H9 (cell line): Measurements from ENCODE around the gene ARHGEF17. TPM values are rescaled to one million over a fixed set of nuclear protein-coding genes. Genes with fewer than 3 reads are reported as not detected.

ENCODE experiments used
- DNase-seq: peaks from one replicate; pipeline ENCODE4 v3.0.0-alpha.2; 2017
- H2AFZ ChIP-seq: one replicate; pipeline ENCODE4 v1.6.1; 2013; ENCODE audit warnings: mild to moderate bottlenecking, low read length, control low read depth, moderate library complexity
- H2AK5ac ChIP-seq: 2 replicates; pipeline ENCODE4 v1.6.1; 2013; ENCODE audit warnings: low read length, control low read depth, mixed read lengths; ENCODE audit not compliant: insufficient read length
- H2BK120ac ChIP-seq: one replicate; pipeline ENCODE4 v1.6.1; 2013; ENCODE audit warnings: low read depth, mild to moderate bottlenecking, low read length, control low read depth, inconsistent platforms; ENCODE audit not compliant: poor library complexity, severe bottlenecking
- H2BK12ac ChIP-seq: 2 replicates; pipeline ENCODE4 v1.6.1; 2013; ENCODE audit warnings: low read length, control low read depth, mixed read lengths, low read depth; ENCODE audit not compliant: insufficient read length
- H2BK15ac ChIP-seq: 2 replicates; pipeline ENCODE4 v1.6.1; 2013; ENCODE audit warnings: low read depth, low read length, control low read depth
- H2BK20ac ChIP-seq: one replicate; pipeline ENCODE4 v1.6.1; 2013; ENCODE audit warnings: low read depth, mild to moderate bottlenecking, low read length, control low read depth, inconsistent platforms; ENCODE audit not compliant: poor library complexity, severe bottlenecking
- H2BK5ac ChIP-seq: 2 replicates; pipeline ENCODE4 v1.6.1; 2013; ENCODE audit warnings: low read length, control low read depth, mixed read lengths; ENCODE audit not compliant: insufficient read length
- H3K14ac ChIP-seq: 2 replicates; pipeline ENCODE4 v1.6.1; 2013; ENCODE audit warnings: low read length, control low read depth; ENCODE audit not compliant: insufficient read depth
- H3K18ac ChIP-seq: 2 replicates; pipeline ENCODE4 v1.6.1; 2013; ENCODE audit warnings: low read depth, mild to moderate bottlenecking, mixed read lengths, low read length, control low read depth; ENCODE audit not compliant: insufficient read length
- H3K23ac ChIP-seq: 2 replicates; pipeline ENCODE4 v1.6.1; 2013; ENCODE audit warnings: low read length, control low read depth, mixed read lengths, low read depth; ENCODE audit not compliant: insufficient read length
- H3K23me2 ChIP-seq: 2 replicates; pipeline ENCODE4 v1.6.1; 2013; ENCODE audit warnings: low read depth, mild to moderate bottlenecking, mixed read lengths, low read length, control low read depth; ENCODE audit not compliant: insufficient read length, poor library complexity, severe bottlenecking
- H3K27ac ChIP-seq: 2 replicates; pipeline ENCODE4 v1.5.1; 2013; ENCODE audit warnings: low read length, control low read depth, mixed read lengths, low read depth; ENCODE audit not compliant: insufficient read length
- H3K27me3 ChIP-seq: 2 replicates; pipeline ENCODE4 v1.6.1; 2013; ENCODE audit warnings: low read length, control low read depth, inconsistent platforms; ENCODE audit not compliant: insufficient read depth
- H3K4ac ChIP-seq: 2 replicates; pipeline ENCODE4 v1.6.1; 2013; ENCODE audit warnings: low read depth, mild to moderate bottlenecking, control low read depth, inconsistent platforms, low read length, moderate library complexity
- H3K4me1 ChIP-seq: 2 replicates; pipeline ENCODE4 v1.6.1; 2013; ENCODE audit warnings: low read length, control low read depth, inconsistent platforms; ENCODE audit not compliant: insufficient read depth
- H3K4me2 ChIP-seq: 2 replicates; pipeline ENCODE4 v1.6.1; 2013; ENCODE audit warnings: low read length, control low read depth, mixed read lengths; ENCODE audit not compliant: insufficient read length, insufficient read depth
- H3K56ac ChIP-seq: 2 replicates; pipeline ENCODE4 v1.6.1; 2013; ENCODE audit warnings: low read depth, mild to moderate bottlenecking, mixed read lengths, low read length, control low read depth; ENCODE audit not compliant: insufficient read length
- H3K79me1 ChIP-seq: 2 replicates; pipeline ENCODE4 v1.6.1; 2013; ENCODE audit warnings: low read depth, mild to moderate bottlenecking, moderate library complexity, low read length, control low read depth, inconsistent platforms; ENCODE audit not compliant: insufficient read depth, poor library complexity, severe bottlenecking
- H3K79me2 ChIP-seq: 2 replicates; pipeline ENCODE4 v1.6.1; 2013; ENCODE audit warnings: low read length, control low read depth, inconsistent platforms; ENCODE audit not compliant: insufficient read depth
- H3K9ac ChIP-seq: 2 replicates; pipeline ENCODE4 v1.6.1; 2013; ENCODE audit warnings: low read length, control low read depth, mixed read lengths; ENCODE audit not compliant: insufficient read length; ENCODE audit errors: extremely low read depth
- H3K9me3 ChIP-seq: one replicate; pipeline ENCODE4 v1.6.1; 2013; ENCODE audit warnings: low read depth, low read length, inconsistent platforms; ENCODE audit not compliant: control insufficient read depth
- H3T11ph ChIP-seq: one replicate; pipeline ENCODE4 v1.6.1; 2013; ENCODE audit warnings: mild to moderate bottlenecking, low read length, control low read depth, inconsistent platforms
- H4K20me1 ChIP-seq: one replicate; pipeline ENCODE4 v1.6.1; 2013; ENCODE audit not compliant: control insufficient read depth, insufficient read length, insufficient read depth
- H4K5ac ChIP-seq: 2 replicates; pipeline ENCODE4 v1.6.1; 2013; ENCODE audit warnings: low read depth, mild to moderate bottlenecking, mixed read lengths, low read length, control low read depth; ENCODE audit not compliant: insufficient read length
- H4K8ac ChIP-seq: replicated peaks from 2 replicates; pipeline ENCODE4 v1.6.1; 2013; ENCODE audit warnings: low read length, control low read depth, mixed read lengths, low read depth; ENCODE audit not compliant: insufficient read length
- H4K91ac ChIP-seq: 2 replicates; pipeline ENCODE4 v1.6.1; 2013; ENCODE audit warnings: low read depth, mild to moderate bottlenecking, moderate library complexity, mixed read lengths, low read length, control low read depth; ENCODE audit not compliant: insufficient read length
- H3K27ac Mint-ChIP-seq, 3 experiments: 2 replicates in 2 of 3; 3 replicates in 1 of 3; pipeline ENCODE4 v1.8.0; 2020 to 2021; ENCODE audit warnings: mixed read lengths in 3 of 3, mild to moderate bottlenecking in 1 of 3, moderate library complexity in 1 of 3
- H3K27me3 Mint-ChIP-seq: 2 replicates; pipeline ENCODE4 v1.8.0; 2021; ENCODE audit warnings: low read depth, mild to moderate bottlenecking, moderate library complexity, mixed read lengths
- H3K36me3 Mint-ChIP-seq, 3 experiments: 2 replicates in 2 of 3; 3 replicates in 1 of 3; pipeline ENCODE4 v1.8.0; 2020 to 2021; ENCODE audit warnings: low read depth in 3 of 3, mixed read lengths in 3 of 3; ENCODE audit not compliant: insufficient read depth in 1 of 3
- H3K4me1 Mint-ChIP-seq, 2 experiments: 2 replicates each; pipeline ENCODE4 v1.8.0; 2020; ENCODE audit warnings: mixed read lengths in 2 of 2
- H3K4me3 Mint-ChIP-seq, 2 experiments: 2 replicates in 1 of 2; 3 replicates in 1 of 2; pipeline ENCODE4 v1.8.0; 2020 to 2021; ENCODE audit warnings: mild to moderate bottlenecking in 2 of 2, mixed read lengths in 2 of 2, moderate library complexity in 1 of 2
- H3K9me3 Mint-ChIP-seq, 2 experiments: 2 replicates in 1 of 2; 3 replicates in 1 of 2; pipeline ENCODE4 v1.8.0; 2020; ENCODE audit warnings: mild to moderate bottlenecking in 2 of 2, mixed read lengths in 2 of 2, moderate library complexity in 1 of 2
- CTCF ChIP-seq: fragments of 200-600 bp; sonication (generic); conservative IDR thresholded peaks from 3 replicates; pipeline ENCODE4 v1.8.0; 2021; ENCODE audit warnings: antibody characterized with exemption, mild to moderate bottlenecking
- WGBS: extraction: QIAGEN DNeasy Blood & Tissue Kit; methylation state at CpG from one replicate; pipeline ENCODE4 v1.1.7; 2013; ENCODE audit warnings: missing lambda C conversion rate, low lambda C conversion rate, mixed read lengths; ENCODE audit not compliant: insufficient read length; ENCODE audit errors: extremely low coverage; 5-methylcytosine and 5-hydroxymethylcytosine counted together
- total RNA-seq: library from RNA; stranded (reverse); gene quantifications from 2 replicates; pipeline ENCODE4 v1.2.1, GENCODE V29; 2021

The ARHGEF17 gene
- total RNA-seq, 1 experiment from 2014 or later = 7.4 TPM

GRCh38 chr11:73376160-73376802, 68.2 kb downstream of the ARHGEF17 start, which contains the start of gene RELT:
Gene RELT (plus strand): TSS chr11:73376399. CDS start chr11:73389137, 12,738 bp downstream.
- no peak within 1 kb of the TSS for H2BK12ac ChIP-seq
- peaks cover 25% of the 10 kb centered on the region for H3K27me3 Mint-ChIP-seq
- H3K9ac ChIP-seq = peak within 1 kb of the TSS; percentile 12
- peak within 1 kb of the TSS in 1 of 3 experiments; percentile 74; a peak in 1 of 7 replicates for H3K27ac Mint-ChIP-seq
- H2BK5ac ChIP-seq = no peak within 1 kb of the TSS
- H3T11ph ChIP-seq = no peak within 1 kb of the TSS
- H3K79me1 ChIP-seq = no peaks in the 10 kb centered on the region
- H4K5ac ChIP-seq = no peak within 1 kb of the TSS
- H2AFZ ChIP-seq = no peak within 1 kb of the TSS
- no peaks in the 10 kb centered on the region; the same call in 1 of the 2 replicates for H3K27me3 ChIP-seq
- H3K4me1 Mint-ChIP-seq = peaks cover 19% of the 10 kb centered on the region in 2 experiments
- peaks cover 3% of the 10 kb centered on the region; the same call in 1 of the 2 replicates for H3K4me1 ChIP-seq
- no peak within 1 kb of the TSS for H2BK120ac ChIP-seq
- peak within 1 kb of the TSS; percentile 68 for H3K4me2 ChIP-seq
- H2BK15ac ChIP-seq = no peak within 1 kb of the TSS
- no peak within 1 kb of the TSS for H4K91ac ChIP-seq
- WGBS = no CpG with 5 or more reads among the region's 96 CpGs
- no peak within 1 kb of the TSS for H3K4ac ChIP-seq
- no peaks in the 10 kb centered on the region; a peak in 1 of 7 replicates for H3K36me3 Mint-ChIP-seq
- H3K9me3 Mint-ChIP-seq = no peaks in the 10 kb centered on the region
- no peak within 1 kb of the TSS for H4K8ac ChIP-seq
- peak within 1 kb of the TSS; percentile 80 to 86 for H3K4me3 Mint-ChIP-seq
- no peak within 1 kb of the TSS for H3K18ac ChIP-seq
- H3K14ac ChIP-seq = peak within 1 kb of the TSS; percentile 49
- no peaks in the 10 kb centered on the region for H3K9me3 ChIP-seq
- no peak within 1 kb of the TSS for H3K27ac ChIP-seq
- H3K79me2 ChIP-seq = no peaks in the 10 kb centered on the region; the same call in 1 of the 2 replicates
- peak; percentile 94 for DNase-seq
- no peak within 1 kb of the TSS for H3K23ac ChIP-seq
- peaks cover 6% of the 10 kb centered on the region for H3K23me2 ChIP-seq
- H3K56ac ChIP-seq = no peak within 1 kb of the TSS
- H4K20me1 ChIP-seq = no peaks in the 10 kb centered on the region
- no peak within 1 kb of the TSS for H2AK5ac ChIP-seq
- no peak within 1 kb of the TSS for H2BK20ac ChIP-seq
- peak; percentile 89 for TF ChIP-seq CTCF
